OCI-M1 (cell line): ENCODE data around the gene SRPX.
A peak's percentile ranks its signal among the peaks of the same experiment; 100 is the strongest.

Source experiments
- DNase-seq: peaks from one replicate; lab custom pipeline; 2025; lab: John Stamatoyannopoulos, UW

The SRPX gene, protein sequence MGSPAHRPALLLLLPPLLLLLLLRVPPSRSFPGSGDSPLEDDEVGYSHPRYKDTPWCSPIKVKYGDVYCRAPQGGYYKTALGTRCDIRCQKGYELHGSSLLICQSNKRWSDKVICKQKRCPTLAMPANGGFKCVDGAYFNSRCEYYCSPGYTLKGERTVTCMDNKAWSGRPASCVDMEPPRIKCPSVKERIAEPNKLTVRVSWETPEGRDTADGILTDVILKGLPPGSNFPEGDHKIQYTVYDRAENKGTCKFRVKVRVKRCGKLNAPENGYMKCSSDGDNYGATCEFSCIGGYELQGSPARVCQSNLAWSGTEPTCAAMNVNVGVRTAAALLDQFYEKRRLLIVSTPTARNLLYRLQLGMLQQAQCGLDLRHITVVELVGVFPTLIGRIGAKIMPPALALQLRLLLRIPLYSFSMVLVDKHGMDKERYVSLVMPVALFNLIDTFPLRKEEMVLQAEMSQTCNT

DNA sequence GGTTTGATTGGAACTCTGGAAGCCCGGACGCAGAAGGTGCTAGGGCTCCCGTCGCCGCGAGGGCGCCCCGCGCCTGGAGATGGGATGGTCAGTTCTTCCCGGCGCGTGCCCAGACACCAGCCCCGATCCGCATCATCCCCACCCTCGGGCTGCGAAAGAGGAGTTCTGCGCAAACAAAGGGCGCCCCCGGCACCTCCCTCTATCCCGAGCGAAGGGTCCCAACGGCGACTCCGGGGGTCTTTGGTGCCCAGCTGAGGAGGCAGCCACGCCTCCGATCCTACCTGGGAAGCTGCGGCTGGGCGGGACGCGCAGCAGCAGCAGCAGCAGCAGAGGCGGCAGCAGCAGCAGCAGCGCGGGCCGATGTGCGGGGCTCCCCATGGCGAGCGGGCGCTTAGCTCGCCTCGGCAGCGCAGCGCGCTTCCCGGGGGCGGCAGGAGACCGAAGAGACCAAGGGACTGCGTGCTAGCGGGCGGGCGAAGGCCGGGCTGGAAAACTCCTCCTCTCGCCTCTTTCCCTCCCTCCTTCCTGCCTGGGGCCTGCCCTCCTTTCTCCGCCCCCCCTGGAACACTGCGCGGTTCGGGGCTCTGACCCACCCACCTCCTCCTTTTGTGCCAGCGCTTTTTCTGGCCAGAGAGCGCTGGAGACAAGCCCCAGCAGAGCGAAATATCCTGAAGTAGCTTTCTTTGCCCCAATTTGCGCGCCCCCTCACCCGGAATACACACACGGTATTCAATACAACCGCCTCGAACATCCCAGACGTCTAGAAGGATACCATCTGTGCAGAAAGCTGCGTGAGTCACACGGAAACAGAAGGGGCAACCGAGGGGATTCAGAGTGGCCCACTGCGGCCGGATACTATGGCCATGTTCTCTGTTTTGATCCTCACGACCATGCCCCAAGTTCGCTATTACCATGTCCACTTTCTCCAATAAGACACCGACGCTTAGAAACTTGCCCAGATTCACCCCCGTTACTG lies at the start of gene SRPX:
SRPX (minus strand) TSS at position 457 of the 976 bp plus-strand sequence; CDS start at position 378, 79 bp downstream.
- no peak for DNase-seq

DNA sequence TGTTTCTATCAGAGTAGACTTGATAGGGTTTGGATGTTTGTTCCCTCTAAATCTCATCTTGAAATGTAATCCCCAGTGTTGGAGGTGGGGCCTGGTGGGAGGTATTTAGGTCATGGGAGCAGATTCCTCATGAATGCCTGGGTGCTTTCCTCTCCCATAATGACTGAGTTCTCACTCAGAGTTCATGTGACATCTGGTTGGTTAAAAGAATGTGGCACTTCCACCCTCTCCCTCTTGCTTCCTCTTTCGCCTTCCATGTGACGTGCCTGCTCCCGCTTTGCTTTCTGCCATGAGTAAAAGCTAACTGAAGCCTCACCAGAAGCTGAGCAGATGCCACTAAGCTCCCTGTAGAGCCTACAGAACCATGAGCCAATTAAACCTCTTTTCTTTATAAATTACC lies 47.3 kb upstream of the SRPX start:
- no peak for DNase-seq

DNA sequence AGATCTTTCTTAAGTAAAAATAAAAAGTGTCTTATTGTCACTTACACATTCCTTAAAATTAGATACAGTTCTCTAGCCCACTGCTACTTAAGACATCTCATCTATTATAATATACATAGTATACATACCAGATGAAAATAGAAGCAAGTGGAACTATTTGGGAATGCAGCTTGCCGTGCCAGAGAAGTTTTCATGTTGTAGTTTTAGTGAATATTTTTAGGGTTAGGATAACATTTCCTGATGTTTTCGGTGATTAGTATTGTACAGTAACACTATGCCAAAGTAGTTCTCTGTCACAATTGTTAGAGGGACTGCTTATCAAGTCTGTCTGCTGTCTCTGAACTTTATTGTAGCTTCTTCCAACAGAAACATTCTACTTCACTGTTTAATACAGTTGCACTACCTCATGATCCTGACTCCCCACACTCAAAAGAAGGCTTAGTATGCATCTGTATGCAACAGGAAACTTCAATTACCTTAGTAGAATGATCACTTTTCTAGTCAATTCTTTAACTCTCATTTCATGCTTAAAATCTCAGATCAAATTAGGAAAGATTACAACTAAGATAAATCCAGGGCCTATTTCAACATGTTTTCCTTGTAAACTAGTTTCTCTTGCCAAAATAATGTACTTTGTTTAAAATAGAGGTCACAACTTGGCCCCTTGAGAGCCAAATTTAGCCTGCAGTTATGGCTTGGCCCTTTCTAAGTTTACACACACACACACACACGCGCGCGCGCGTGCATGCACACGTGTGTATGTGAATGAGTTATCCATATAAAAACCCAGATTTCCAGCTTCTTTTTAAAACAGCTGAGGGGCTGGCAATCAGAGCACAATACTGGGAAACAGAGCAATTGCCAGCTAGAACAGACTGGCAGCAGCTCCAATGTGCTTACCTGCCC lies 42.3 kb upstream of the SRPX start:
- DNase-seq = no peak

DNA sequence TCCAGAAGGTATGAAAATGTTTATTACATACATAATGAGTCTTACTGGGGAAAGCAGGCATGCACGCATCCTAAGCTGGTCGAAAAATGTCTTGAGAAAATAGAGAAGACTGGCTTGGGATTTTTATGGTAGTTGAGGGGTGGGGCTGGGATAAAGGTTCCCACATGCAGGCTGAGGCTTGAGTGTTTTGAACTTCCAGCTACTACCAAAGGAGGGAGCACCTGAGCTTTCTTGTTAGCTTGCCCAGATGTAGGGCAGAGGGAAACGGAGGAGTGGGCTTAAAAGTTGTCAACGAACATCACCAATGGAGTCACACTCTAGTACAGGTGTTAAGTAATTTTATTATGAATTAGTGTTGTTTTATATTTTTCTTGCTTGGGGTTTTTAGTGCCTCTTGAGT lies 39.6 kb upstream of the SRPX start:
- peak; percentile 48 for DNase-seq

DNA sequence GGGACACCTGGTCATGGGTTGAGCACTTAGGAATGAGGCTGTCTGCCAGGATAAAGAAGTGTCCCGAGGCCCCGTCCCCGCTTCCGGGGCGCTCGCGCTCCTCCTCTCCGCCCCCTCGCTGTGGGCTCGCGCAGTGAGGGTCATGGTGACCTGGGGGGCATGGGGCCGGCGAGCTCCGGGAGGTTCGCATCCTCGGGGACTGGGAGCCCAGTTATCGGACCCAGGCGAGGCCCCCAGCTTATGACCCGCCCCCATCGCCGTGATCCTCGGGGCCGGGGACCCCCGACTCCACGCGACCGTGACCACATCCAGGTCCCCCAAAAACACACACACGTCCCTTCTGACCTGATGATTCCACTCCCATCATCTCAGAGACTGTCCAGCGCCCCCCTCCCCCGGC lies 35.3 kb upstream of the SRPX start:
- no peak for DNase-seq

DNA sequence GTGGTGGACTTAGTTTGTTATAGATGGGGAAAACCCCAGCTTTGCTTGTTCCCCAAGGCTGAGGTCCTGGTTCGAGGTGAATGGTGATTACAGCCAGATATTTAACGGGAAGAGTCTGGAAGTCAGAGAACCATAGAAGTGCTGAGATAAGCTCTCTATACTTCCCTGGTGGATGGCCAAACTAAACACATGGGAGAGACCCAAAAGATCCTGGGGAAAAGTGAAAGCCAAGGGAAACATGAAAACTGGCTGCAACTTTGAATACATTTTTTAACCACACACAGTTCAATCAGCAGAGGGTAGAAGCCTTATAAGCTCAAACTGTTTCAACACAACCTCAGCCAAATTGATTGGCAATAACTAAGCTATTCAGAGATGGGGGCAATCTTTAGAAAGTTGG lies 29.3 kb upstream of the SRPX start:
- DNase-seq = no peak

DNA sequence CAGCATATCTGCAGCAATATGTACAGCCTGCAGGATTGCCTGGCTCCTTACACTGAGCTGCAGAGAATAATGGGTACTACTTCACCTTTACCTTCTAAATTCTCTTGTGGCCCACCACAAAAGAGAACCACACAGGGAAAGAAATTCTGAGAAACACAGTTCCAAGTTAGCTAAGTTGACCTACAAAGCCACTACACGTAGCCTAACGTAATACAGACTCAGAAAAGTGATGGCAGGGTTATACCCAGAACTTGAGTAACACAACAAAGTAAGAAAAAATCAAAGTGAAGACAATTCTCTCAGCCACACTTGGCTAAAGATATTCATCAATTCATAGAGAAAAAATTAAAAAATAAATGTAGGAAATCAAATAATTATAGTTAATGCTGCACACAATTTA lies 26.4 kb upstream of the SRPX start:
- no peak for DNase-seq

DNA sequence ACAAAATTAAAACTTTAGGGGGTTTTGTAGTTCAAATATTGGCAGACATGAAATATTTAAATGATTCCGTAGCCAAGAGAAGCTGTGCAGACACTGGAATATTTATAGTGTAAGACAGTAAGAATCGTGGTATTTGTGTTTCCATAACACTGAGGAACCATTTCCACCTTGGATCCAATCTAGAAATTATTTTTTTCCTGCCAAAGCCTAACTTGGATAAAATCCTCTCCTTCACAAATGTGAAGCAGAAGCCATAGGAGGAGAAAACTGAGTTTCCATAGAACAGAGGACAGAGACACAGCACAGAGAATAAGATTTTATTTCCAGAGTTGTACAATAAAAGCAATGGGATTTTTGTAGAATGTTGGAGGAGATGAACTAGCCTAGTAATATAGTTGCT lies 19.9 kb upstream of the SRPX start:
- DNase-seq = no peak

DNA sequence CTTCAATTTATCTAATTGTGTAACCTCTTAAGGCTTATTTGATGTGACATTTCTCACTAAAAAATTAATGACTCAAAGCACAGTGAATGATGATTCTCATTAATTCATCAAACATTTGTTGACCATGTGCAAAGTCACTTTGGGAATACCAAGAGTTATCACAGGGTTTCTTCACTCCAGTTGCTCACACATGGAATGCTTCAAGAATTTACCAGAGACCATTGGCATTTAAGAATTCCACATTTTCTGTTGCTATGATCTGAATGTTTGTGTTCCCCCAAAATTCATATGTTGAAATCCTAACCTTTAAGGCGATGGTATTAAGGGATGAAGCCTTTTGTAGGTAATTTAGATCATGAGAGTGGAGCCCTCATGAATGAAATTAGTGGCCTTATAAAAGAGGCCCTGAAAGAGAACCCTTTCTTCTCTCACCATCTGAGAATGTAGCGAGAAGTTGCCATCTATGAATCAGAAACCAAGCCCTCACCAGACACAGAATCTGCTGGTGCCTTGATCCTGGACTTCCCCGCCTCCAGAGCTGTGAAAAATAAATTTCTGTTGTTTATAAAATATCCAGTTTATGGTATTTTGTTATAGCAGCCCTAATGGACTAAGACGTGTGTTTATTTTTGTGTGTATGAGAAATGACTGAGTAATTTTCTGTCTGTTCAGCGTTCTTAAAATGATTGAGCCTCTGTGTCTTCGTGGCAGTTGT lies 16.4 kb upstream of the SRPX start:
- no peak for DNase-seq

DNA sequence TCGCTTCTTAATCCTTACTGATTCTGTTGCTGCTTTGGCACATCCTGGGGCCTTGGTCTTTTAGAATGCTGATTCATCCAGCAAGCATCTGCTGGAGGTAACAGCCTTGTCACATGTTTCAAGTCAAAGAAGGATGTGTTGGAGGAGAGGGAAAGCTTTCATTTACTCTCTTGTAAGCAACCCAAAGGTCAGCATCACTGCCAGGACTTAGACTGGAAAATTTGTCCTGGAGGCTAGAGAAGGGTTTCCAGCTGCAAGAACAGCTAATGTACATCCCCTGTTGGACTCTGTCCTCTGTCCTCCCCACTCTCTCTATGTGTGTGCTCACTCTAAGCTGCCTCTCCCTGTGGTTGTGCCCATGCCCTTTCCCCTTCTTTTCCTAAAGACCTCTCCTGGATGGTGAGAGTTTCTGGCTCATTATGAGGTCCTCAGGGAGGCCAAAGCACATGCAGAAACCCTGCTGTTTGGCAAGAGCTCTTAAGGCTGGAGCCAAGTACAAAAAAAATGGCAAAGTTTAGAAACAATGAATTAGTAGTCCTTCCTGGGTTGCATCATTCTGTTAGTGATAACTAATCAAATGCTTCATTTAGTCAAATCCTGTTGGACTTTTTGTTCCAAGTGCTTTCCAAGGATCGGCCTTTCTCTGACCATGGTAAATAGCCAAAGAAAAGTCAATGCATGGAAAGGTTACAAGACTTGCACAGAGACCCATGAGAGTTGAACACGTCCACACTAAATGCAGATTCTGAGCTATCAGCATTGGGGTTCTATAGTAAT lies 13.4 kb upstream of the SRPX start:
- no peak for DNase-seq

DNA sequence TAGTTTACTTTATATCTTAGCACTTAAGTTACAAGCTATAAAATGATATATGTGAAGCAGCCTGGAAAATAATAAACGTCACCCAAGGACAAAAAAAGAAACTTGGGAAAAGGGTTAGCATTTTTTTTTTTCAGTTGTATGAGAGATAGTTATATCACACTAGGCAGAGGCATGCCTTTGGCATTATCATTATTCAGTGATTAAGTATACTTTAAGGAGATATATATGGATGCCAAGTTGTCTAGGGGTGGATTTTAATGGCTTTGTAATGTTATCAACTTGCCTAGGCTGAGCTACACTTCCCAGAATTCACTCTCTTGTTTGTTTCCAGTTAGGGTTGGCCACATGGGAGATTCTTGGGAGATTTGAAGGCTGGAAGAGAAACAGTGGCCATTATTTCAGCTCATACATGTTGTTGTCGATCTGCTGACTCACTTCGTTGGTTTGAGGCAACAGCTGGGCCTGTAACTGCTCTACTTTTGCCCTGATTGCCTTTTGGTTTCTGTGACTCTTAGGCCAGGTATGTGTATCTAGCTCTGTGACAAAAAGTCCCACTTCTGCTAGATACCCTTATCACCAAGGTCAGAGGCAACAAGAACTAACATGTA lies 11.5 kb upstream of the SRPX start:
- peak; percentile 7 for DNase-seq

DNA sequence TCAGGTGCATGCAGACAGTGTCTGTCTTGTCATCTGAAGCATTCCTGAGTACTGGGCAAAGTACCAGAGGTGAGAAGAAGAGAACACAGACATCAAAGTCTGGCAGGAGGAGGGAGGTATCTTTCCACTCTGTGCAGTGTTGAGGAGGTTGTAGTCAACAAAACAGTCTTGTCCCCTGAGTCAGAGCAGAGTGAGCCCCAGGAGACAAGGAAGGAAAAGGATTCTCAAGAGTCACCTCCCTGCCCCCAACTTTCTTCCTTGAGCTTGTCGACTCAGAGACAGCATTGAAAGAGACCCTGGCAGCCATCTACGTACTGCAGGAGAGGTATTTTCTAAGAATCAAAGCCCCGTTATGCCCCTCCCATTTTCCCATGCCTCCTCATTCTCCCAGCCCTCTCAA lies 4.4 kb upstream of the SRPX start:
- no peak for DNase-seq

DNA sequence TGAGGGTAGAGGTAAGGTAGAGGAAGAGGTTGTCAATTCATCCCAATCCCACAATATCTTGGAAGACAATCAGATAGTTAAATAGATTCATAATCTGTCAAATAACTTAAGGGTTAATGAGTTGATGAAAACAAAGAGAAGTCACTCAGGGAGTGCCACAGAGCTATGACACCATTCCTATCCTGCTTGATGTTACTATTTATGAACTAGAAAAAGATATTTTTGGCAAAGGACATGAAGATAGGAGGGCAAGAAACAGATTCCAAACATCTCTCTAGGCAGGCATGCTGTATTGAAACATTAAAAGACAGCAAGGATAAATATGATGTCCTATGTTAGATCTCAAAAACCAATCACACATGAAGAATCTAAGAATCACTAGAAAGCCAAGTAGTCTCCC lies 3.5 kb upstream of the SRPX start:
- DNase-seq = no peak

DNA sequence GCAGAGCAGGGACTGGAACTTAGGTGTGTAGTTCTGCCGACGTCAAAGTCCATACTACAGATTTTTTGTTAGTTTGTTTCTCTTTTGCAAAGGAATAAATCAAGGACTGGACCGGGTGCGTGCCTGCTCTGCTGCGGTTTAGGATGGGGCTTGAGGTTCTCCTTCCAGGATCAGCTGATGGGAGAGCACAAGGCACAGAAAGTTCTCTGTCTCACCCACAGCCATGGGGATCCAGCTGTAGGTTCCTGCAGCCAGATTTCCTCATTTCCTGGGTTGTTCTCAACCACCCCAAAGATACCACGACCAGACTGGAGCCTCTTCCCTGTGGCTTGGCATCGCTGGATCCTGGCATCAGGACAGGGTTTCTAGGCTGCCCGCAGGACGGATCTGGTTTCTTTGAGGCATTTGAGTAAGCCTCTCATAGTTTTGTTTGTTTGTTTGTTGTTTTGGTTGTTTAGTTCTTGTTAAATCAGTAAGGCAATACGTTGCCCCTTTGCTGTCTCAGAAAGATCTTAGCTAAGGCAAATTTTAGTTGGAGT lies 789 bp upstream of the SRPX start:
- DNase-seq = no peak

DNA sequence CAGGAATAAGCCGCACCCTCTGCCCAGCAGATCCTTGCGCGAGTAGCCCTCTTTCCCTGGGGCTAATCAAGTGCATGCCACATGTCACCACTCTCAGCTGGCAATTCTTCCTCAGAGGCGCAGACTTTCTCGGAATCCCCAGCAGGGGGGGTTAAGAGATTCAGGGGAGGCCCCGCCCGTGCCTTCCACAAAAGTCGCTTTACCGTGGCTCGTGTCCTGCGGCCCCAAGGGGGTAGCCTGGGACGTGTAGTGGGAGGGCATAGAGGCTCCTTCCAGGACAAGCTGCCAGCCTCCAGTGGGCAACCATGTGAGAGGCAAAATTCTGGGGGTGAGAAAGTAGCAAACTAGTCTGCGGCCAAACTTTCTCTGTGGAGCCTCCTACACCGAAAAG lies 652 bp downstream of the SRPX start:
- DNase-seq = peak; percentile 43

DNA sequence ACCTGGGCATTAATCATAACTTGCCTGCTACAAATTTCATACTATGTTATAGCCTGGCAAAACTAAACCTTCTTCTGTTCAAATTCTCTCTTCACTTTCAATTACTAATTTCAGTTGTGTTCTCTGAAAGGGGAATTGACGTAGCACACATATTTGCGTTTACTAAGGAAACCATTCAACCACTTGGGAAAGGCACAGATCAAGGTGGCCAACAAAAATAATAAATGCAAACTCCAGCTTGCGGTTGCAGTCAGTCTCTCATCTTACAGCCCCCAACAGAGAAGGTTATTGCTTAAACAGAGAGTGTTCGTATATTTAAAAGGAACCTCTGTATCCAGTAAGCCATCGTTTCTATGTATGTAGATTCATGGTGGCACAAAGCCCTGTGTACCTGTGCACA lies 4.0 kb downstream of the SRPX start:
- DNase-seq = no peak

DNA sequence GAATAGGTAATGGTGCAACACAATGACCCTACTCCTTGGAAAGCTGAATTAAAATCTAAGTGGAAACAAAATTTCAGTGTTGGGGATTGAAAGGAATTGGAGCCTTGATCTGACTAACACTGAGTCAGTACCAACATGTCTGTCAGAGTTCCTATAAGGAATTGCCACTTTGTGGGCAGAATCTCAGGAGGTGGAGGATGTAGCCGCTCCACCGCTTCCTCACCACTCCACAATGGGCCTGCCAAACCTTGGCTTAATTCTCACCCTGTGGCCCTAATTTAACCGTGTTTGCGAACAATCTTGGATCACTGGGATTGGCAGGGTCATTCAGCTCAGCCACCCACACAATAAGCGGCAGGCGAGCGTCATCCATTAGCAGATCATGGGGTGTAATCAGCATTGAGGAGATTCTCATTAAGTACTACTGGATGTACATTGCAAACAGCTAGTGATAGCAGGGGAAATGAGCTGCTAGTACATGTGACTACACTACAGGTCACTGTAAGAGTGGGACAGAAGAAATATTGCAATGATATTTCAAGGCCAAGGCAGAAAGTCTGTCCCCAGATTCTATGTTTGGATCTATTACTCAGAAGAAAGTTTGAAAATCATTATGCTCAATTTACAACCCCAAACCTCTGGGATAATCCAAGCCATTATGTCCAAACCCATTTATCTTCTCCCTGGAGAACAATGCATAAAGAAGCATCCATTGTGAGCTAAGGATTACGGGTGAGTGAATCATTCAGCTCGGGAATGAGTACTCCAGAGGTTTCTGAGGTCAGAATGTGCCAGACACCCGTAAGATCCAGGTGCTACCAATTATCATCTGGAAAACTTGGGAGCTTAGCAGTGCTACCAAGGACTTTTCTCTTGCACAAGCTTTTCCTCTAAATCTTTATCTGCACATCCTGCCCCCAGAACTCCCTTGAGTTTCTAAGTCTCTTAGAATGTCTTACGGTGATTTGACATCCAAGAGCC lies 5.8 kb downstream of the SRPX start:
- DNase-seq = no peak

DNA sequence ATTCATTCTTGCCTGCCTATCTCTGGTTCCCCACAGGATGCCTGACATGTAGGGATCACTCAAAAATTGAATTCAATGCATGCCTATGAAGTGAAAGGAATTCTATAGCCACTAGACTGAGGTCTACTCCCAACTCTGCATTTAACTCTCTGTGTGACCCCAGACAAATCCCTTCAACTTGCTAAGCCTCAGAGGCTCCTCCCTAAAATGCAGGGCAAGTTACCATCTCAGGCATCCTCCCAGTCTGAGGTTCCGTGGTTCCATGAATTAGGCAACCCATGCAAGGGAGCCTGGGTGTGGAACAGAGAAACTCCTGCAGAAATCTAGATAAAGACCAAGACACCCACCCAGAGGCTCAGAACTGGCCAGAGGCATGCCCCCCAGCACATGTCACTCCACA lies 6.6 kb downstream of the SRPX start:
- no peak for DNase-seq
